Measurements from ENCODE around the gene CCDC124.

Gene CCDC124

DNA sequence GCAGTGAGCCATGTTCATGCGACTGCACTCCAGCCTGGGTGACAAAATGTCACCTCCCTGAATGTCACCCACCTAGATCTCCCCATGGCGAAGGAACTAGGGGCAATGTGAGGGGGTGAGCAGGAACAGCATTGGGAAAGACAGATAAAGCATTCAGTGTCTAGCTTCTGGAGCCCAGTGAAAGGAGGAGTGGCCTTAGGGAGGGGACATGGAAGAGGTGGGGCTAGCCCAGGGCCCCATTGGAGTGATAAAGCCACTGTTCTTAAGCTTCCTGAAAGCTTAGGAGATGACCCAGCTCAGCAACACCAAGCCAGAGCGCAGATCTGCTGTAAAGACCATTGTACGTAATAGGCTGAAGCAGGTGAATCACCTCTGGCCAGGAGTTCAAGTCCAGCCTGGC lies 21.1 kb downstream of the CCDC124 start:
- DNase-seq (ENCODE audit: low read depth in 2 of 2) = no peak

DNA sequence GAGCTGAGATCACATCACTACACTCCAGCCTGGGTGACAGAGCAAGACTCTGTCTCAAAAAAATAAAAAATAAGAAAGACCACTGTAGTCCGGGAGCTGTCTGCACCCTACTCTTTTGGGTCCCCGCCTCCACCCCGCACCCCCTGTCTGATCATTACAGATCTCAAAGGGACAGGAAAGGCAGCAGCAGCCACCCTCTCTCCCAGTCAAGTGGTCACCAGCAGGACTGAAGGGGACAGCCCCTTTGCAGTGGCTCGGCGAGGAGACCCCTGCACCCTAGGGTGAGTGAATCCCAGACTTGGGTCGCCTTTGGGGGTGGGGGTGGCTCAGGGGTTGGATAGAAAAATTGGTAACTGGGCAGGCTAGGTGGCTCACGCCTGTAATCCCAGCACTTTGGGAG lies 21.6 kb downstream of the CCDC124 start:
- no peak for DNase-seq (ENCODE audit: low read depth in 2 of 2)

DNA sequence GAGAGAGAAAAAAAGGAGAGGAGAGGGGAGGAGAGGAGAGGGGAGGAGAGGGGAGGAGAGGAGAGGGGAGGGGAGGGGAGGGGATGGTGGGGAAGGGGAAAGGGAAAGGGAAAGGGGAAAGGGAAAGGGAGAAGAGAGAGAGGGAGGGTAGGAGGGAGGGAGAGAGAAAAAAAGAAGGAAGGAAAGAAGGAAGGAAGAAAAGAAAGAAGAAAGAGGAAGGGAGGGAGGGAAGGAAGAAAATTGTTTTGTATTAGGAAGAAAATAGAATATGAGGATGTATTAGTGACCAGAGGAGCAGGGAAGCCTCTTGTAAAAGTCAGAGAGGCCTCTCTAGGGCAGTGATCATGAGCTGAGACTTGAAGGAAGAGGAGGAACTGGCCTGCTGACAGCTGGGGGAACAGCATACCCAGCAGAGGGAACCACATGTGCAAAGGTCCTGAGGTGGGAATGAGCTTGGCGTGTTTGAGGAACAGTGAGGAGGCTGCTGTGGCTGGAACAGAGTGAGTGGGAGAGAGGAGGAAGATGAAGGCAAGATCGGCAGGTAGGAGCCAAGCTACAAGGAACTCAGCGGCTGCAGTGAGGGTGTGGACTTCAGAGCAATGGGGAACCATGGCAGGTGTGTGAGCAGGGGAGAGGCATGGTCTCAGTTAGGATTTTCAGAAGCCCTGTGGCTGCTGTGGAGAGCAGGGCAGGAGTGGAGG lies 24.5 kb downstream of the CCDC124 start:
- no peak for DNase-seq (ENCODE audit: low read depth in 2 of 2)

DNA sequence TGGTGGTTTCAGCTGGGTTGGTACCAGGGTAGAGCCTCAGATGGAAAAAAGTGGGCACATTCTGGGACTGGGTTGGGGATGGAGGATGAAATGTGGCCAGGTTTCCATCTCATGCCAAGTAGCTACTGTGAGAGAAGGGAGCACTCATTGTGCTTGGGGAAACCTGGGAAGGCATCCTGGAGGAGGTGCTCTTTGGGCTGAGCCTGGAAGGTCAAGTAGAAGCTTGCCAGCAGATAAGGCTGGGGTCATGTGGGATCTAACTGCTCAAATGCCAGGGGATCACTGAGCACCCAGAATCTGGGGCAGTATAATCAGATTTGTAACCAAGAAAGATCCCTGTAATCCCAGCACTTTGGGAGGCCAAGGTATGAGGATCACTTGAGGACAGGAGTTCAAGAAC lies 25.1 kb downstream of the CCDC124 start:
- no peak for DNase-seq (ENCODE audit: low read depth in 2 of 2)

DNA sequence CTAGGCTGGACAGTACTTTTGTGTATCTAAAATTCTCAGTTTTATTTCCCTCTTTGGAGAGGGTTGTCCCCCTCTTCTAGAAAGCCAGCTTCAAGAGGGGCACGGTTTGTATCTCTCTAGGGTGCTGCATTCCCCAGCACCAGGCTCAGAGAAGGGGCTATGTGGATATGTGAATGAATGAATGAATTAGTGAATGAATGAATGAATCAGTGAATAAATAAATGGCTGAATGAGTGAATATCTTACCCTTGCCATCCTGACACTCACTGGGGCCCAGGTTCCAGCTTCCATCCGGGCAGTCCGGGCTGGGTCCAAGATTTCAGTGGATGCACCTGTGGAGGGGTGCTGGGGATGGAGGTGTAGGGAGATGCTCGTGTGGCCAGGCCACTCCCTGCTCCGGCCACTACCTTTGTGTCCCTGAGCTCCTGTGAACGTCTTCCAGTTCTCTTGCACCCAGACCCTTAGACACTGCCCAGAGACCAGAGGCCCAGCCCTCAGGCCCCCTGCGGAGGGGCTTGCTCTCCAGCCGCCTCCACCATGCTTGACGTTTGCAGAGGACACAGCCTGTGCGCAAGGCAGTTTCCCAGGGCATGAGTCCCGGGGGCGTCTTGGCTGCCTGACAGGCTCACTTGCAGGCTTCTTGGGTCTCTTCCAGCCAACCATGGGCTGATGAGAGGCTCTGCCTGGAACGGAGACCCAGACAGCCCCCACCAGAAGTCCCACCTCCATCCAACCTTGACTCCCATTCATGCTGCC lies 31.3 kb downstream of the CCDC124 start:
- DNase-seq (ENCODE audit: low read depth in 2 of 2) = no peak

DNA sequence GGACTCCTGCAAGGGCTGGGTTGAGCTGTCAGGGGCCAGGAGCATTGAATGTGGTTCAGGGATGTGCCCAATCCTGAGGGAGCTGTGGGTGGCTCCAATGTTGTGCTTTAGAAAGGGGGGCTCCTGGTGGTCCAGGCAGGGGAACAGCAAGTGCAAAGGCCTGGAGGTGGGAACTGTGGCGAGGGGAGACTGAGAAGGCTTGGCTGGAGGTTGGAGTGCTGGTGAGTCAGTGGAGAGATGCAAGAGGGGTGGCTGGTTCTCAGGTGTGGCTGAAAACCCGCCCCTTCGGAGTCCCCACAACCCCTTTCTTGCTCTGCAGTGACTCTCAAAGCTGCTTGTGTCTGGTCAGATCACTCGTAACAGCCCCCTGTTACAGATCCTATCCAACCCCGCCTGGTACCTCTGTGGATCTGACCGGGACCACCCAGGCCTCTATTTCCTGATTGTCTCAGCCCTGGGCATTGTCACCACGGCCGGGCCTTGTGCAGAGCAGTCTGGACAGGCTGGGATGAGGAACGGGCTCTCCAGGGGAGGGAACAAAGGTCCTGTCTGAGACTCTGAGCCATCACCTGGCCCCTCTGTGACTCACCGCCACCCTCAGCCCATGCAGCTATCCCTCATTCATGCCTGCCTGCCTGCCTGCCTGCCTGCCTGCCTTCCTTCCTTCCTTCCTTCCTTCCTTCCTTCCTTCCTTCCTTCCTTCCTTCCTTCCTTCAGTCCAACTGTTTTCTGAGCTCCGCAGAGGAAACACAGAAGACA lies 32.7 kb downstream of the CCDC124 start:
- no peak for DNase-seq (ENCODE audit: low read depth in 2 of 2)

DNA sequence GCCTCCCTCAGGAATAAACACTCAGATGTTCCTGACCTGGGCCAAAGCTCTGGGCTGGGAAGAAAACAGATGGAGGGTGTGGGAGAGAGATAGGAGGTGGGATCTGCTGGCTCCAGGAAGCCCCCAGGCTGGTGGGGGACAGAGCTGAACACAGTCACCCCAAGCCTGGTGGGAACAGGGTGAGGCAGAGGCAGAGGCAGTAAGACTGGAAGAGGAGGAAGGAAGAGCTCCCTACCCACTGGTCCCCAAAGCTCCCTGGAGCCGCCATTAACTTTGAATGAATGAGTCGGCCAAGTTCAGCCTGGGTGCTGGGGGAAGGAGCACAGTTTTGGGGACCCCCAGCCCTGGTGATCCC lies 33.3 kb downstream of the CCDC124 start:
- DNase-seq (ENCODE audit: low read depth in 2 of 2) = no peak

DNA sequence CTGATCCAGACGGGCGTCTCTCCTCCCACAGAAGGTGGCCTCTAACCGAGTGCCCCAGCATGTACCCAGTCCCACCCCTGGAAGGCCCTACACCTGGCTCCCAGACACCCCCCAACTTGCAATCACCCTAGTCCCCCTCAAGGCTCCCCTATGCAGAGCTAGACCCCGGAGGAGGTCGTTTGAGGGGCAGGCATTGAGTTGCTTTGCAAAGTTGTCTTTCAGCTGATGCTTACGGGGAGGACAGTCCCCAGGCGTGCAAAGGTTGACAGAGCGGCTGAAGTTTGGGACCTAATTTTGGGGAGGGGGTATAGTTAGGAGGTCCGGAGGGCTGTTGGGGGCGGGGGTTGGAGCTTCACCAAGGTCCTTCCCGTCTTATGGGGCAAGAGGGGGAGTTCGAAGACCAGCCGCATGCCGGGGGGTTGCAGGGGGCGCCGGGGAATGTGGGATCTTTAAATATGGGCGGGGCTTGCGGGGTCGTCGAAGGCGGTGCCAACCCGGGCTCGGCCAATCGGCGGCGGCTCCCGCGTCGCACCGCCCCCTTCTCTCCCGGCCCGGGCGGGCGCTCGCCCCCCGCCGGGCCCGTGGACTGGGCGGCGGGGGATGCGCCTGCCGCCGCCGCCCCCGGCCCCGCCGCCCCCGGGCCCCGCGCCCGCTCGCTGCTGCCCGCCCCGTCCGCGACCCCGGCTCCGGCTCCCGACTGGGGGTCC lies 33.9 kb downstream of the CCDC124 start, which contains the start of gene KCNN1:
TSS of gene KCNN1 (plus strand) at position 558 of the 707 bp plus-strand sequence. CDS start 6,782 bp downstream, outside the sequence.
- no peak for DNase-seq (ENCODE audit: low read depth in 2 of 2)

DNA sequence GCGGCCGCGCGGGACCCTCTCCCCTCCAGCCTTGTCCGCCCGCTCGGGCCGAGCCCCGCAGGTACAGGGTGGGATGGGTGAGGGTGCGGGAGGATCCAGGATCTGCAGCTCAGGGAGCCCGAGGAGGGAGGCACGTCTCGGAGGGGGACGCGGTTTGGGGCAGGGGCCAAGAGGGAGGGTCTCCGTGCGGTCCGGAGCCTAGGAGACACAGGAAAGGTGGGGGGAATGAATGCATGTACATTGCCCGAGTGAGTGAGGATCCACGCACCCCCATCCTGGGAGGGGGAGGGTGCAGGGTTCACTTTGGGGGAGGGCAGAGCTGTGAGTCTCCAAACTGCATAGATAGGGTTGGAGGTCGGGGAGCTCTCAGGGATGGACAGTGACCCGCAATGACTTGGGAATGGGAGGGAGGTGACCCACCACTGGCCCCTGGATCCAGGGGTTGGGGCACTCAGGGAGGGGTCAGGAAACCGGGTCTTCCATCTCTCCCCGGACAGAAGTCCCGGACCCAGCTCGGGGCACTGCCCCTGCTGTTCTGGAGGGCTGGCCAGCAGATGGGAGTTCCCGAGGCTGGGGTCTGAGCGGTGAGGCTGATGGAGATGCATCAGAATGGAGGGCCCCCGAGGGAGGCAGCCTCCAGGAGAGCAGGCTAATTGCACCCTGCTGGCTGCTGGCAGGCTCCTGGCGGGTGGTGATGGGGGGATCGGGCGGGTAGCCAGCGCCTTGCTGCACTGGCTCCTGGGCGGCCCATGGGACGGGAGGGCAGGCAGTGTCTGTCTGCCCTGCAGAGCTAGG lies 34.6 kb downstream of the CCDC124 start:
- DNase-seq (ENCODE audit: low read depth in 2 of 2) = no peak

DNA sequence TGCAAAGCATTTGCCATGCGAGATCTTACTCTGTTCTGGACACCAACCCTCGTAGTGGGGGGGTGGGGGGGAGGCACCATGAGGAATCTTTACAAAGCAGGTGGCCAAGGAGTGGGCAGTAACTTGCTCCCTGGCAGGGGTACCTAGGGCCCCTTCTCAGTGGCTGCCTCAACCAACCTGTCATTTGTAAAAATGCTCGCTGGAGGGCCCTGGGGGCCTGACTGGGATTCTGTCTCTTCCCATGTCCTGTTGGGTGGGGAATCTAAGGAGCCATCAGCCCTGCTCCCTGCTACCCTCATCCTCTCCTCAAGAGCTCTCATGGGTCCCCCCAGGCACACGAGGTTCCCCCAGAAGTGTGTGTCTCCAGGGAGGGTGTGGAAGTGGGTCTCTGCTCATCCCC lies 35.5 kb downstream of the CCDC124 start:
- DNase-seq (ENCODE audit: low read depth in 2 of 2) = no peak

DNA sequence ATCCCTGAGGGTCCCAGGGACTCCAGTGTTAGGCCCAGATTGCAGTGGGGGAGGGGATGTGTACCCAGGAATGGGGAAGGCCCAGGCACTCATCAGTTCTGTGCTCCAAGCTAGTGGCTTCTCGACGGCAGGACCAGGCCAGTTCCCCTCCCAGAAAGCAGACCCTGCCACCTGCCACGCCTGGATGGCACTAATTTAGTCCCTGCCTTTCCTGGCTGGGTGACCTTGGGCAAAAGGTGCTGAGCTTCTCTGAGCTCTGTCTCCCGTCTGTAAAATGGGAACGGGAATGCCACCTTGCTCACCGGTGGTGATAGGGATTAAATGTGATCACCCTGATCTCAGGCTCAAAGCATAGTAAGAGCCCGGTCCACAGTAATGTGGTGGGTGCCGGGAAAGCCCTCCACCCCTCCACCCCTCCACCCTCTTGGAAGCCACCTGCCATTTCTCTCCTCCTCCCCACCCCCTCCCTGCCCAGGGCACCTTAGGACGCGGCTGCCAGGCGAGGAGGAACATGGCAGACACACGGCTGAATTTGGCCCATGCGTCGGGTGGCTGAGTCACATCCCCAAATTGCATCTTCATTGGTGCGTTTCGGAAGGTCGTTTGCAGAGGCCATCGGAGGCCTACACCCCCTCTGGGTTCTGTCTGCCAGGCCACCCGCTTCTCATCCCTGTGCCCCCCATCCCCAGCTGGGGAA lies 36.4 kb downstream of the CCDC124 start:
- no peak for DNase-seq (ENCODE audit: low read depth in 2 of 2)

DNA sequence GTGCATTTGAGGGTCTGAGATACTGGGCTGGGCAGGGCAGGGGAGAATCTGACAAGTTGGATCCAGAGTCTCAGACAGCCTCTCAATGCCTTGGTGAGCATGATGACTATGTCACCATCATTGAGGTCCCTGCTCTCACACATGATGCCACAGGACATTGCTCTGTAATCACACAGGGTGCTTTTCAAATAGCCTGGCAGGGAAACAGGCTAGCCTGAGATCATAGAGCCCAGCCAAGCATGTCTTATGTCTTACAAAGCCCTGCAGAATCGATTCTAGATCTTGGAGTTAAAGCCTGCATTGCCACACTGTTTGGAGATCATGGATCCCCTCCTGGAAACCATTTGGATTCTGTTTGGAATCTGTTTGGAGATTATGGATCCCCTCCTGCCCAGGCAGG lies 39.4 kb downstream of the CCDC124 start:
- no peak for DNase-seq (ENCODE audit: low read depth in 2 of 2)

DNA sequence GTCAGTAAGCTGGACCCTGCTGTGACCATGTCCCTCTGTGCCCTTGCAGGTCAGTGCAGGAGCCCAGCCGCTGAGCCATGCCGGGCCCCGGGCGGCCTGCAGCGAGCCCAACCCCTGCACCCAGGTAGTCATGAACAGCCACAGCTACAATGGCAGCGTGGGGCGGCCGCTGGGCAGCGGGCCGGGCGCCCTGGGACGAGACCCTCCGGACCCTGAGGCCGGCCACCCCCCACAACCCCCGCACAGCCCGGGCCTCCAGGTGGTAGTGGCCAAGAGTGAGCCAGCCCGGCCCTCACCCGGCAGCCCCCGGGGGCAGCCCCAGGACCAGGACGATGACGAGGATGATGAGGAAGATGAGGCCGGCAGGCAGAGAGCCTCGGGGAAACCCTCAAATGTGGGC lies 40.9 kb downstream of the CCDC124 start:
- DNase-seq (ENCODE audit: low read depth in 2 of 2) = no peak

DNA sequence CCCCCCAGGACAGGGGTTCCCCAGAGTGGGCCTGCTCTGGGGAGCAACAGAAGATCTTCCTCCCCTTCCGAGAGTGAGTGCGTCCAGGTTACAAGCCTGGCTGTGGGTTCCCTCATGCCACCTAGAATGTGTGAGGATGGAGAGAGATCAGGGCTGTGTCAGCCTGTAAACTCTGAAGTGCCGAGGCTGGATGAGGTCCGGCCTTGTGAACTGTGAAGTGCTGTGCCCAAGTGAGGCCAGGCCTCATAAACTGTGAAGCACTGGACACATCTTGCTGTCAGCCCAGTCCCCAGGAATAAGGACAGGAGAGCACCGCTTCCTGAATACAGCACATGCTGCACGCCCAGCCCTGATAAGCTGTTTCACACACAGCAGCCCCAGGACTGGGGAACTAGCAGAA lies 41.7 kb downstream of the CCDC124 start:
- DNase-seq (ENCODE audit: low read depth in 2 of 2) = no peak

DNA sequence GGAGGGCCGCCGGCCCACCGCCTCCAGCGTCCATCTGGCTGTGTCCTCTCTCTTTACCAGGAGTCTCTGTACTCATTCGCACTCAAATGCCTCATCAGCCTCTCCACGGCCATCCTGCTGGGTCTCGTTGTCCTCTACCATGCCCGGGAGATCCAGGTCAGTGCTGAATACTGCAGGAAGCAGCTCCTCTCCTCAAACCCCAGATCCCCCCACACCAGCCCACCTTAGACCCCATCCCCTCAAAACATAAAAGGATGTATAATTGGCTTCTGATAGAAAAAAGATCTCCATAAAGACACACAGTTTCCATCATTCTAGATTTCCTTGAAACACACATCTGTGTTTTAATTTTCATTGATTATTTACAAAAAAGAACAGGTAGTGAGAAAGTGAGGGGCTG lies 42.2 kb downstream of the CCDC124 start:
- DNase-seq (ENCODE audit: low read depth in 2 of 2) = no peak

DNA sequence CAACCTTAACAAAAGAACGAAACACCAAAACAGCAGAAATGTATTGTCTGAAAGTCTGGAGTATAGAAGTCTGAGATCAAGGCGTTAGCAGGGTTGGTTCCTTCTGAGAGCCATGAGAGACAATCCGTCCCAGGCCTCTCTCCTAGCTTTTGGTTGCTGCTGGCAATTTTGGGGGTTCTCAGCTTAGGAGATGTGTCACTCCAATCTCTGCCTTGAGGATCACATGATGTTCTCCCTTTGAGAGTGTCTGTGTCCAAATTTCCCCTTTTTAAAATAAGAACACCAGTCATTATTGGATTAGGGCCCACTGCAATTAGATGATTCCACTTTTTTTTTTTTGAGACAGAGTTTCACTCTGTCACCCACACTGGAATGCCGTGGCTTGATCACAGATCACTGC lies 44.2 kb downstream of the CCDC124 start:
- no peak for DNase-seq (ENCODE audit: low read depth in 2 of 2)

DNA sequence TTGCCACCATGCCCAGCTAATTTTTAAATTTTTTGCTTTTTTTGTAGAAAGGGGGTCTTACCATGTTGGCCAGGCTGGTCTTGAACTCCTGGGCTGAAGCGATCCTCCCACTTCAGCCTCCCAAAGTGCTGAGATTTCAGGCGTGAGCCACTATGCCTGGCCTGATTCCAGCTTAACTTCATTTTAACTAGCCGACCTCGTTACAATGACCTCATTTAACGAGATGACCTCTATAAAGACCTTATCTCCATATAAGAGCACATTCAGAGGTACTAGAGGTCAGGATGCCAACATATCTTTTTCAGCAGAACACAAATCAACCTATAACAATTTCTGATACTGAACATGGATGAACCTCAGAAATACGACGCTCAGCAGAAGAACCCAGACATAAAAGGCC lies 44.7 kb downstream of the CCDC124 start:
- no peak for DNase-seq (ENCODE audit: low read depth in 2 of 2)

DNA sequence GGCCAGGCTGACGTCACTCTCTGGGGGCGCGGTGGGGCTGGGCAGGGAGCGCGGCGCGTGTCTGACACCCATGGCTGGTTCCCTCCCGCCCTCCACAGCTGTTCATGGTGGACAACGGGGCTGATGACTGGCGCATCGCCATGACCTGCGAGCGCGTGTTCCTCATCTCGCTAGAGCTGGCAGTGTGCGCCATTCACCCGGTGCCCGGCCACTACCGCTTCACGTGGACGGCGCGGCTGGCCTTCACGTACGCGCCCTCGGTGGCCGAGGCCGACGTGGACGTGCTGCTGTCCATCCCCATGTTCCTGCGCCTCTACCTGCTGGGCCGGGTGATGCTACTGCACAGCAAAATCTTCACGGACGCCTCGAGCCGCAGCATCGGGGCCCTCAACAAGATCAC lies 48.8 kb downstream of the CCDC124 start:
- DNase-seq (ENCODE audit: low read depth in 2 of 2) = no peak

DNA sequence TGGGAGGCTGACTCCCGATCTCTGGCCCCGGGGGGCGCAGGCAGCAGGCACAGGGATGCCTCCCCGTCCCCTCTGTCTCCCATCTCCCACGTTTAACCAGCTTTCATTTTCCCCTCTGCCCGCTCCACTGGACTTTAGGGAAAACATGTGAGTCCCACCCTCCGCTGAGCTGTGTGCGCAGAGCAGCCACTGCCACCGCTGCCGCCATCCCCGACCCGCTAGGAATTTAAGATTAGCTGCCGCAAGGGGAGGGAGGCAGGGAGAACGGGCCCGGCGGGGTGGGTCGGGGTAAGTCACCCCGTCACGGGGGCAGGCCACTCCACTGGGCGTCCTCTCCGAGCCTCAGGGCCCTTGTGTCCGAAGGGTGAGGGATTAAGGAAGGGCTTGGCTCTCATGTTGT lies 49.6 kb downstream of the CCDC124 start:
- no peak for DNase-seq (ENCODE audit: low read depth in 2 of 2)

DNA sequence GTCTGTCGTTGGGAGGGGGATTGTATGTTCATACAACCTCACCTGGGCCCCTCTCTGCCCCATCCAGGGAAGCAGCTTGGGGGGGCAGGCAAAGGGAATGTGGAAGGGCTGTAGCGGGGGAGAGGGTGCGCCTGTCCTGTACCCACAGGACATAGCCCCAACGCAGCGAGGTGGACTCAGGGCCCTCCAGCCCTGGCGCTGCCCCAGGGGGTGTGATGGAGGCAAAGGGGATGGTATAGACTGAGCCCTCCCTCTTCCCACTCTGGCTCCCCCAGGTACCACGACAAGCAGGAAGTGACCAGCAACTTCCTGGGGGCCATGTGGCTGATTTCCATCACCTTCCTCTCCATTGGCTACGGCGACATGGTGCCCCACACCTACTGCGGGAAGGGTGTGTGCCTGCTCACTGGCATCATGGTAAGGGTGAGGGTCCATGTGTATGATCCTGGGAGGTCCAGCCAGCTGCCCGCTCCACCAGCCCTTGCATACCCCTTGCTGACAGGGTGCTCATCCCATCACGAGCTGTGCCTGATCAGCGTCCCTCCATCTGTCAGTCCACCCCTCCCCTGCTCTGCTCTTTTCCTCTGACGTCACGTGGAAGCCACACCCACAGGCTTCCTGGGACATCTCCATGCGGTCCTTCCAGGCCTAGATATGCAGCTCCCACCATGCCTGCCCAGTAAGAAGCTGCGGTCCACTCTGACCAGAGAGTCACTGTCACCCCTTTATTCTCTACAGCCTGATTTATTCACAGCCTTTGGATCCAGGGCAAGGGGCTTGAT lies 52.4 kb downstream of the CCDC124 start:
- DNase-seq (ENCODE audit: low read depth in 2 of 2) = no peak
